Neural cell (in vitro differentiated cells): ENCODE measurements around the gene PRKAG2. TPM values are rescaled to one million over a fixed set of nuclear protein-coding genes. Genes with fewer than 3 reads are reported as not detected.

Experiments used
- H2AFZ ChIP-seq: fragments of 200-600, 300-800 bp; sonication (generic), shearing (Covaris generic); 2 replicates; pipeline ENCODE4 v1.6.0; 2014; ENCODE audit warnings: low read depth, mild to moderate bottlenecking, antibody characterized with exemption, low read length, moderate library complexity
- H3F3A ChIP-seq: fragments of 200-600 bp; shearing (Covaris generic); 2 replicates; pipeline ENCODE4 v1.6.1; 2016; ENCODE audit warnings: mild to moderate bottlenecking, moderate library complexity, mixed read lengths, antibody characterized with exemption, low read length; ENCODE audit not compliant: insufficient read depth, poor library complexity, severe bottlenecking
- H3K27ac ChIP-seq: fragments of 200-600, 300-800 bp; sonication (generic), shearing (Covaris generic); 2 replicates; pipeline ENCODE4 v1.5.1; 2014; ENCODE audit warnings: mild to moderate bottlenecking, low read length, moderate library complexity
- H3K27me3 ChIP-seq: fragments of 300-800, 200-600 bp; sonication (generic), shearing (Covaris generic); 2 replicates; pipeline ENCODE4 v1.6.0; 2014; ENCODE audit warnings: mild to moderate bottlenecking, low read depth, low read length, moderate library complexity; ENCODE audit not compliant: insufficient read depth
- H3K36me3 ChIP-seq: fragments of 300-800, 200-600 bp; sonication (generic), shearing (Covaris generic); 2 replicates; pipeline ENCODE4 v1.5.1; 2014; ENCODE audit warnings: mild to moderate bottlenecking, antibody characterized with exemption, low read length, moderate library complexity; ENCODE audit not compliant: insufficient read depth
- H3K4me2 ChIP-seq: fragments of 300-800, 200-600 bp; sonication (generic), shearing (Covaris generic); 2 replicates; pipeline ENCODE4 v1.6.0; 2014; ENCODE audit warnings: mild to moderate bottlenecking, low read length
- H3K4me3 ChIP-seq: fragments of 300-800, 200-600 bp; sonication (generic), shearing (Covaris generic); 2 replicates; pipeline ENCODE4 v1.5.1; 2014; ENCODE audit warnings: mild to moderate bottlenecking, low read length, moderate library complexity
- H3K79me2 ChIP-seq: fragments of 200-600 bp; shearing (Covaris generic); replicated peaks from 2 replicates; pipeline ENCODE4 v1.6.0; 2014; ENCODE audit warnings: mild to moderate bottlenecking, low read length, moderate library complexity; ENCODE audit not compliant: insufficient read depth
- H3K9ac ChIP-seq: fragments of 300-800, 200-600 bp; sonication (generic), shearing (Covaris generic); 2 replicates; pipeline ENCODE4 v1.6.1; 2016; ENCODE audit warnings: mild to moderate bottlenecking, low read length, mixed read lengths
- H3K9me2 ChIP-seq: fragments of 200-600 bp; shearing (Covaris generic); 2 replicates; pipeline ENCODE4 v1.6.1; 2016; ENCODE audit warnings: mild to moderate bottlenecking, low read length, mixed read lengths; ENCODE audit not compliant: insufficient read depth
- H3K9me3 ChIP-seq: fragments of 200-600, 300-800 bp; sonication (generic), shearing (Covaris generic); 2 replicates; pipeline ENCODE4 v1.6.1; 2016; ENCODE audit warnings: mild to moderate bottlenecking, mixed run types, low read length, moderate library complexity, mixed read lengths
- H4K20me1 ChIP-seq: fragments of 200-600 bp; shearing (Covaris generic); 2 replicates; pipeline ENCODE4 v1.6.1; 2016; ENCODE audit warnings: mild to moderate bottlenecking, mixed run types; ENCODE audit not compliant: insufficient read depth
- EP300 ChIP-seq: fragments of 450-650 bp; conservative IDR thresholded peaks from 2 replicates; pipeline ENCODE4 v1.6.1; 2014; ENCODE audit warnings: antibody characterized with exemption, mild to moderate bottlenecking, moderate library complexity; ENCODE audit not compliant: poor library complexity, severe bottlenecking
- EZH2 ChIP-seq: fragments of 200-600, 300-800 bp; shearing (Covaris generic), sonication (generic); IDR thresholded peaks from 2 replicates; pipeline ENCODE4 v1.6.1; 2014; ENCODE audit warnings: antibody characterized with exemption, low read length, borderline replicate concordance, mild to moderate bottlenecking; ENCODE audit not compliant: insufficient read depth, poor library complexity, severe bottlenecking
- MXI1 ChIP-seq: fragments of 450-650 bp; conservative IDR thresholded peaks from 2 replicates; pipeline ENCODE4 v1.6.1; 2014; ENCODE audit warnings: antibody characterized with exemption, mild to moderate bottlenecking; ENCODE audit not compliant: poor library complexity, severe bottlenecking
- POLR2AphosphoS5 ChIP-seq: IDR thresholded peaks from 2 replicates; pipeline ENCODE4 v1.6.1; 2012
- RAD21 ChIP-seq: fragments of 450-650 bp; conservative IDR thresholded peaks from 2 replicates; pipeline ENCODE4 v1.6.1; 2014; ENCODE audit warnings: antibody characterized with exemption, mild to moderate bottlenecking, moderate library complexity
- SMC3 ChIP-seq: fragments of 450-650 bp; conservative IDR thresholded peaks from 2 replicates; pipeline ENCODE4 v1.6.1; 2014; ENCODE audit warnings: antibody characterized with exemption, mild to moderate bottlenecking, moderate library complexity; ENCODE audit not compliant: poor library complexity
- TAF1 ChIP-seq: IDR thresholded peaks from 2 replicates; pipeline ENCODE4 v1.6.1; 2012; ENCODE audit warnings: low read depth
- polyA plus RNA-seq: library from polyadenylated mRNA; depleted of rRNA; stranded (reverse); fragments of >200 nt; gene quantifications from 2 replicates; pipeline ENCODE4 v1.2.3, GENCODE V29; 2014
- TF ChIP-seq, protein P1 (sequence below): IDR thresholded peaks from 2 replicates; pipeline ENCODE4 v1.6.1; 2012; ENCODE audit warnings: borderline replicate concordance
- TF ChIP-seq, protein P2 (sequence below): fragments of 450-650 bp; IDR thresholded peaks from 2 replicates; pipeline ENCODE4 v1.5.1; 2014; ENCODE audit warnings: antibody characterized with exemption, mild to moderate bottlenecking, moderate library complexity; ENCODE audit not compliant: poor library complexity, severe bottlenecking

The PRKAG2 gene
- polyA plus RNA-seq, 1 donor from 2014 or later = 22.9 TPM

DNA sequence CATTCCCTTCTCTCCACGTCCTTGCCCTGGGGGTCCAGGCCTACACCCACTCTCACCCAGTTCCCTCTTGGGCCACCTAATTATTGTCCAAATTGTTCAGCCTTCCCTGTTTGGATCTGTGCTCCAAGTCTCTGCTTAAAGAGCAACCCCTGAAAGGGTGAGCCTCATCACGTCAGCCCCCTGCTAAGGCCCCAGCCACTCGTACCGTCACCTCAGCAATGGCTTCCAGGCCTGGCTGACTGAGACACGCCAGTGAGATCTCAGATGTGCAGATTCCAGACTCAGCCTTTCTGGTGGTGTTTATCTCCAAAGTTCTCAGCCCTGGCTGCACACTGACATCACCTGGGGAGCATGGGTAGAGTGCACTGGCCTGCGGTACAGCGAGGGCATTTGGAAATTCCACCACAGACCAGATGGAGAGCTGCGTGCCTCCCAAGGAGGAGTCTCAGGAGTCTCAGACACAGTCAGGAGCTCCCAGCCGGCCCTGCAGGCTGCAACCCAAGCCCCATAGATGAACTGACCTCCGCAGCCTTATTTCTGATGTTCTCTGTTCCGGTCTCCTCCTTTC is 87.5 kb downstream of the PRKAG2 start:
- H3K9me3 ChIP-seq = peaks cover 2% of the 10 kb centered on the region
- H3K4me3 ChIP-seq = no peak overlapping the region
- no peak overlapping the region for H3K4me2 ChIP-seq
- no peaks in the 10 kb centered on the region for H3K36me3 ChIP-seq
- H3K9me2 ChIP-seq = no peaks in the 10 kb centered on the region
- H3K27me3 ChIP-seq = no peaks in the 10 kb centered on the region
- no peaks in the 10 kb centered on the region for H4K20me1 ChIP-seq
- no peak overlapping the region for H2AFZ ChIP-seq
- H3F3A ChIP-seq = no peaks in the 10 kb centered on the region
- no peak overlapping the region for H3K27ac ChIP-seq
- no peaks in the 10 kb centered on the region for H3K79me2 ChIP-seq
- H3K9ac ChIP-seq = no peak overlapping the region
- TF ChIP-seq POLR2AphosphoS5 (no peak), EZH2 (no peak), TAF1 (no peak), RAD21 (no peak), EP300 (no peak), SMC3 (no peak), MXI1 (no peak)
- TF ChIP-seq, protein P1, sequence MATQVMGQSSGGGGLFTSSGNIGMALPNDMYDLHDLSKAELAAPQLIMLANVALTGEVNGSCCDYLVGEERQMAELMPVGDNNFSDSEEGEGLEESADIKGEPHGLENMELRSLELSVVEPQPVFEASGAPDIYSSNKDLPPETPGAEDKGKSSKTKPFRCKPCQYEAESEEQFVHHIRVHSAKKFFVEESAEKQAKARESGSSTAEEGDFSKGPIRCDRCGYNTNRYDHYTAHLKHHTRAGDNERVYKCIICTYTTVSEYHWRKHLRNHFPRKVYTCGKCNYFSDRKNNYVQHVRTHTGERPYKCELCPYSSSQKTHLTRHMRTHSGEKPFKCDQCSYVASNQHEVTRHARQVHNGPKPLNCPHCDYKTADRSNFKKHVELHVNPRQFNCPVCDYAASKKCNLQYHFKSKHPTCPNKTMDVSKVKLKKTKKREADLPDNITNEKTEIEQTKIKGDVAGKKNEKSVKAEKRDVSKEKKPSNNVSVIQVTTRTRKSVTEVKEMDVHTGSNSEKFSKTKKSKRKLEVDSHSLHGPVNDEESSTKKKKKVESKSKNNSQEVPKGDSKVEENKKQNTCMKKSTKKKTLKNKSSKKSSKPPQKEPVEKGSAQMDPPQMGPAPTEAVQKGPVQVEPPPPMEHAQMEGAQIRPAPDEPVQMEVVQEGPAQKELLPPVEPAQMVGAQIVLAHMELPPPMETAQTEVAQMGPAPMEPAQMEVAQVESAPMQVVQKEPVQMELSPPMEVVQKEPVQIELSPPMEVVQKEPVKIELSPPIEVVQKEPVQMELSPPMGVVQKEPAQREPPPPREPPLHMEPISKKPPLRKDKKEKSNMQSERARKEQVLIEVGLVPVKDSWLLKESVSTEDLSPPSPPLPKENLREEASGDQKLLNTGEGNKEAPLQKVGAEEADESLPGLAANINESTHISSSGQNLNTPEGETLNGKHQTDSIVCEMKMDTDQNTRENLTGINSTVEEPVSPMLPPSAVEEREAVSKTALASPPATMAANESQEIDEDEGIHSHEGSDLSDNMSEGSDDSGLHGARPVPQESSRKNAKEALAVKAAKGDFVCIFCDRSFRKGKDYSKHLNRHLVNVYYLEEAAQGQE = no peak
- TF ChIP-seq, protein P2, sequence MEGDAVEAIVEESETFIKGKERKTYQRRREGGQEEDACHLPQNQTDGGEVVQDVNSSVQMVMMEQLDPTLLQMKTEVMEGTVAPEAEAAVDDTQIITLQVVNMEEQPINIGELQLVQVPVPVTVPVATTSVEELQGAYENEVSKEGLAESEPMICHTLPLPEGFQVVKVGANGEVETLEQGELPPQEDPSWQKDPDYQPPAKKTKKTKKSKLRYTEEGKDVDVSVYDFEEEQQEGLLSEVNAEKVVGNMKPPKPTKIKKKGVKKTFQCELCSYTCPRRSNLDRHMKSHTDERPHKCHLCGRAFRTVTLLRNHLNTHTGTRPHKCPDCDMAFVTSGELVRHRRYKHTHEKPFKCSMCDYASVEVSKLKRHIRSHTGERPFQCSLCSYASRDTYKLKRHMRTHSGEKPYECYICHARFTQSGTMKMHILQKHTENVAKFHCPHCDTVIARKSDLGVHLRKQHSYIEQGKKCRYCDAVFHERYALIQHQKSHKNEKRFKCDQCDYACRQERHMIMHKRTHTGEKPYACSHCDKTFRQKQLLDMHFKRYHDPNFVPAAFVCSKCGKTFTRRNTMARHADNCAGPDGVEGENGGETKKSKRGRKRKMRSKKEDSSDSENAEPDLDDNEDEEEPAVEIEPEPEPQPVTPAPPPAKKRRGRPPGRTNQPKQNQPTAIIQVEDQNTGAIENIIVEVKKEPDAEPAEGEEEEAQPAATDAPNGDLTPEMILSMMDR = no peak

- Histone ChIP-seq H3K9ac (no peak overlapping the region), H3K9me2 (no peaks in the 10 kb centered on the region), H3K9me3 (peaks cover 2% of the 10 kb centered on the region), H2AFZ (no peak overlapping the region), H3F3A (no peaks in the 10 kb centered on the region), H3K79me2 (no peaks in the 10 kb centered on the region), H3K27me3 (peaks cover 8% of the 10 kb centered on the region), H4K20me1 (no peaks in the 10 kb centered on the region), H3K27ac (no peak overlapping the region), H3K4me3 (no peak overlapping the region), H3K4me2 (no peak overlapping the region), H3K36me3 (no peaks in the 10 kb centered on the region)
- TF ChIP-seq EP300 = no peak
- TF ChIP-seq, protein P2 = no peak
- TF ChIP-seq TAF1 = no peak
- no peak for TF ChIP-seq SMC3
- TF ChIP-seq, protein P1 = no peak
- no peak for TF ChIP-seq MXI1
- TF ChIP-seq RAD21 = no peak
- TF ChIP-seq EZH2 = no peak
- no peak for TF ChIP-seq POLR2AphosphoS5
Measured at GRCh38 chr7:151787348-151787747, 89.6 kb downstream of the PRKAG2 start.
